Psoas muscle (tissue), 8 donors: ENCODE data around the gene COL6A2. TPM values are rescaled to one million over a fixed set of nuclear protein-coding genes. Genes with fewer than 3 reads are reported as not detected.

Experiments used
- ATAC-seq, 4 donors: fragments of 200-7000 bp; cut with Tn5 transposase; one replicate each; pipeline ENCODE4 v1.9.1; 2020; ENCODE audit warnings: moderate library complexity in 3 of 4, mild to moderate bottlenecking in 2 of 4
- DNase-seq, 2 donors: peaks; one replicate each; pipeline ENCODE4 v3.0.0-alpha.2; 2020
- H3K27ac ChIP-seq: fragments of 200-600 bp; one replicate; pipeline ENCODE4 v1.8.0; 2022
- H3K27me3 ChIP-seq, 3 donors: fragments of 200-600 bp in 1 of 3; one replicate each; pipeline versions ENCODE4 v1.6.1 to v1.8.0; 2013 to 2022; ENCODE audit warnings: low read length in 2 of 3, mild to moderate bottlenecking in 2 of 3, moderate library complexity in 1 of 3; ENCODE audit not compliant: insufficient read depth in 3 of 3
- H3K36me3 ChIP-seq, 2 donors: fragments of 200-600 bp in 1 of 2; one replicate each; pipeline versions ENCODE4 v1.6.1 to v1.8.0; 2013 to 2022; ENCODE audit warnings: low read depth in 1 of 2, mild to moderate bottlenecking in 1 of 2, moderate library complexity in 1 of 2; ENCODE audit not compliant: insufficient read depth in 1 of 2
- H3K4me1 ChIP-seq: fragments of 200-600 bp; one replicate; pipeline ENCODE4 v1.8.0; 2022
- H3K4me3 ChIP-seq: fragments of 200-600 bp; one replicate; pipeline ENCODE4 v1.8.0; 2022; ENCODE audit warnings: mild to moderate bottlenecking
- H3K9me3 ChIP-seq: fragments of 200-600 bp; one replicate; pipeline ENCODE4 v1.8.0; 2022
- WGBS, 3 donors: extraction: QIAGEN DNeasy Blood & Tissue Kit; methylation state at CpG; one replicate each; pipeline versions ENCODE4 v1.1.6 to v1.1.7; 2013; 5-methylcytosine and 5-hydroxymethylcytosine counted together
- intact Hi-C, 2 donors: fragments of 100-400 bp; cut with DNase I; formaldehyde crosslinking; loops; one replicate each; pipeline versions ENCODE4 v1.11.0 to v1.14.2; 2022
- polyA plus RNA-seq, 3 donors: library from polyadenylated mRNA; stranded (reverse); fragments of 200-250 nt; gene quantifications; one replicate each; pipeline ENCODE4 v1.2.3, GENCODE V29; 2013
- total RNA-seq, 4 donors: library from RNA; stranded (reverse); fragmentation: NEBNext Ultra II Directional in 2 of 4; extraction: Animal tissue kit (Norgen Biotek cat#: 25700) in 2 of 4; gene quantifications; one replicate each; pipeline versions ENCODE4 v1.2.1 to v1.2.4, GENCODE V29; 2021 to 2023
- TF ChIP-seq, protein P1 (sequence below): fragments of 200-600 bp; IDR thresholded peaks from one replicate; pipeline ENCODE4 v1.8.0; 2022; ENCODE audit warnings: antibody characterized with exemption
- donor health status: healthy with polysubstance abuse.
- donor health status: DM: no; HTN: no; CAD: no; lungs with moderate emphysema.
- donor health status: Bipolar disorder and iron deficiency.
- donor health status: healthy.
- donor health status: DM: yes; HTN: yes; CAD: no.
- donor health status: DM: no; HTN: no; CAD: no.
- donor health status: DM: no; HTN: no; CAD: no.
- donor health status: DM: yes; HTN: yes; CAD: no.

The COL6A2 gene
- total and polyA plus RNA-seq, 7 donors = 29.8 to 122 (median 58.8) TPM

GRCh38 chr21:46092811-46093667, 4.9 kb upstream of the COL6A2 start:
- intact Hi-C loops = no loop called here
- TF ChIP-seq, protein P1, sequence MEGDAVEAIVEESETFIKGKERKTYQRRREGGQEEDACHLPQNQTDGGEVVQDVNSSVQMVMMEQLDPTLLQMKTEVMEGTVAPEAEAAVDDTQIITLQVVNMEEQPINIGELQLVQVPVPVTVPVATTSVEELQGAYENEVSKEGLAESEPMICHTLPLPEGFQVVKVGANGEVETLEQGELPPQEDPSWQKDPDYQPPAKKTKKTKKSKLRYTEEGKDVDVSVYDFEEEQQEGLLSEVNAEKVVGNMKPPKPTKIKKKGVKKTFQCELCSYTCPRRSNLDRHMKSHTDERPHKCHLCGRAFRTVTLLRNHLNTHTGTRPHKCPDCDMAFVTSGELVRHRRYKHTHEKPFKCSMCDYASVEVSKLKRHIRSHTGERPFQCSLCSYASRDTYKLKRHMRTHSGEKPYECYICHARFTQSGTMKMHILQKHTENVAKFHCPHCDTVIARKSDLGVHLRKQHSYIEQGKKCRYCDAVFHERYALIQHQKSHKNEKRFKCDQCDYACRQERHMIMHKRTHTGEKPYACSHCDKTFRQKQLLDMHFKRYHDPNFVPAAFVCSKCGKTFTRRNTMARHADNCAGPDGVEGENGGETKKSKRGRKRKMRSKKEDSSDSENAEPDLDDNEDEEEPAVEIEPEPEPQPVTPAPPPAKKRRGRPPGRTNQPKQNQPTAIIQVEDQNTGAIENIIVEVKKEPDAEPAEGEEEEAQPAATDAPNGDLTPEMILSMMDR = no peak
- H3K4me3 ChIP-seq = no peak overlapping the region
- ATAC-seq (peak in 2 of 4 donors; percentile 7 to 26), DNase-seq (peak in 1 of 2 donors; percentile 36)
- peaks cover 6% of the 10 kb centered on the region for H3K9me3 ChIP-seq
- H3K27me3 ChIP-seq = peaks cover 0 to 18% (median 4%) of the 10 kb centered on the region in 3 donors
- peaks cover 6% of the 10 kb centered on the region for H3K4me1 ChIP-seq
- WGBS, 3 donors = 64 to 74% (median 65%) methylated on average over 11 of the region's 11 CpGs
- peak overlapping the region; percentile 61 for H3K27ac ChIP-seq
- H3K36me3 ChIP-seq = no peaks in the 10 kb centered on the region

GRCh38 chr21:46093668-46094400, 4.1 kb upstream of the COL6A2 start:
- intact Hi-C loops = no loop called here
- DNase-seq = peak in 1 of 2 donors; percentile 49

GRCh38 chr21:46094401-46095082, 3.4 kb upstream of the COL6A2 start:
- Histone ChIP-seq H3K27me3 (peaks cover 0 to 33% (median 11%) of the 10 kb centered on the region in 3 donors), H3K9me3 (no peaks in the 10 kb centered on the region), H3K27ac (no peak overlapping the region), H3K36me3 (no peaks in the 10 kb centered on the region), H3K4me3 (no peak overlapping the region), H3K4me1 (peaks cover 6% of the 10 kb centered on the region)
- ATAC-seq (no peak), DNase-seq (no peak)
- WGBS, 3 donors = 73 to 83% (median 77%) methylated on average over 14 of the region's 14 CpGs
- intact Hi-C loops = no loop called here
- TF ChIP-seq, protein P1 = no peak

More at GRCh38 chr21:46093668-46094400, 4.1 kb upstream of the COL6A2 start:
- no peak for ATAC-seq
- peaks cover 0 to 26% (median 7%) of the 10 kb centered on the region in 3 donors for H3K27me3 ChIP-seq
- no peak overlapping the region for H3K27ac ChIP-seq
- H3K4me1 ChIP-seq = peaks cover 6% of the 10 kb centered on the region
- WGBS, 3 donors = 66 to 76% (median 73%) methylated on average over 11 of the region's 11 CpGs
- no peaks in the 10 kb centered on the region for H3K9me3 ChIP-seq
- H3K4me3 ChIP-seq = no peak overlapping the region
- TF ChIP-seq, protein P1 = no peak
- H3K36me3 ChIP-seq = no peaks in the 10 kb centered on the region

GRCh38 chr21:46095083-46095719, 2.7 kb upstream of the COL6A2 start:
- peaks cover 0 to 39% (median 13%) of the 10 kb centered on the region in 3 donors for H3K27me3 ChIP-seq
- TF ChIP-seq, protein P1 = no peak
- H3K4me3 ChIP-seq = no peak overlapping the region
- intact Hi-C loops = no loop called here
- no peaks in the 10 kb centered on the region for H3K36me3 ChIP-seq
- no peak overlapping the region for H3K27ac ChIP-seq
- no peaks in the 10 kb centered on the region for H3K9me3 ChIP-seq
- 64 to 76% (median 73%) methylated on average over 16 of the region's 16 CpGs for WGBS, 3 donors
- no peak for ATAC-seq
- peaks cover 6% of the 10 kb centered on the region for H3K4me1 ChIP-seq
- DNase-seq = peak; percentile 33 to 44
